H9 (cell line): ENCODE results near the gene PKD1. TPM values are rescaled to one million over a fixed set of nuclear protein-coding genes. Genes with fewer than 3 reads are reported as not detected.

ENCODE experiments used
- DNase-seq: peaks from one replicate; pipeline ENCODE4 v3.0.0-alpha.2; 2017
- H2AFZ ChIP-seq: one replicate; pipeline ENCODE4 v1.6.1; 2013; ENCODE audit warnings: mild to moderate bottlenecking, low read length, control low read depth, moderate library complexity
- H2AK5ac ChIP-seq: 2 replicates; pipeline ENCODE4 v1.6.1; 2013; ENCODE audit warnings: low read length, control low read depth, mixed read lengths; ENCODE audit not compliant: insufficient read length
- H2BK120ac ChIP-seq: one replicate; pipeline ENCODE4 v1.6.1; 2013; ENCODE audit warnings: low read depth, mild to moderate bottlenecking, low read length, control low read depth, inconsistent platforms; ENCODE audit not compliant: poor library complexity, severe bottlenecking
- H2BK12ac ChIP-seq: 2 replicates; pipeline ENCODE4 v1.6.1; 2013; ENCODE audit warnings: low read length, control low read depth, mixed read lengths, low read depth; ENCODE audit not compliant: insufficient read length
- H2BK15ac ChIP-seq: 2 replicates; pipeline ENCODE4 v1.6.1; 2013; ENCODE audit warnings: low read depth, low read length, control low read depth
- H2BK20ac ChIP-seq: one replicate; pipeline ENCODE4 v1.6.1; 2013; ENCODE audit warnings: low read depth, mild to moderate bottlenecking, low read length, control low read depth, inconsistent platforms; ENCODE audit not compliant: poor library complexity, severe bottlenecking
- H2BK5ac ChIP-seq: 2 replicates; pipeline ENCODE4 v1.6.1; 2013; ENCODE audit warnings: low read length, control low read depth, mixed read lengths; ENCODE audit not compliant: insufficient read length
- H3K14ac ChIP-seq: 2 replicates; pipeline ENCODE4 v1.6.1; 2013; ENCODE audit warnings: low read length, control low read depth; ENCODE audit not compliant: insufficient read depth
- H3K18ac ChIP-seq: 2 replicates; pipeline ENCODE4 v1.6.1; 2013; ENCODE audit warnings: low read depth, mild to moderate bottlenecking, mixed read lengths, low read length, control low read depth; ENCODE audit not compliant: insufficient read length
- H3K23ac ChIP-seq: 2 replicates; pipeline ENCODE4 v1.6.1; 2013; ENCODE audit warnings: low read length, control low read depth, mixed read lengths, low read depth; ENCODE audit not compliant: insufficient read length
- H3K23me2 ChIP-seq: 2 replicates; pipeline ENCODE4 v1.6.1; 2013; ENCODE audit warnings: low read depth, mild to moderate bottlenecking, mixed read lengths, low read length, control low read depth; ENCODE audit not compliant: insufficient read length, poor library complexity, severe bottlenecking
- H3K27ac ChIP-seq: 2 replicates; pipeline ENCODE4 v1.5.1; 2013; ENCODE audit warnings: low read length, control low read depth, mixed read lengths, low read depth; ENCODE audit not compliant: insufficient read length
- H3K27me3 ChIP-seq: 2 replicates; pipeline ENCODE4 v1.6.1; 2013; ENCODE audit warnings: low read length, control low read depth, inconsistent platforms; ENCODE audit not compliant: insufficient read depth
- H3K4ac ChIP-seq: 2 replicates; pipeline ENCODE4 v1.6.1; 2013; ENCODE audit warnings: low read depth, mild to moderate bottlenecking, control low read depth, inconsistent platforms, low read length, moderate library complexity
- H3K4me1 ChIP-seq: 2 replicates; pipeline ENCODE4 v1.6.1; 2013; ENCODE audit warnings: low read length, control low read depth, inconsistent platforms; ENCODE audit not compliant: insufficient read depth
- H3K4me2 ChIP-seq: 2 replicates; pipeline ENCODE4 v1.6.1; 2013; ENCODE audit warnings: low read length, control low read depth, mixed read lengths; ENCODE audit not compliant: insufficient read length, insufficient read depth
- H3K56ac ChIP-seq: 2 replicates; pipeline ENCODE4 v1.6.1; 2013; ENCODE audit warnings: low read depth, mild to moderate bottlenecking, mixed read lengths, low read length, control low read depth; ENCODE audit not compliant: insufficient read length
- H3K79me1 ChIP-seq: 2 replicates; pipeline ENCODE4 v1.6.1; 2013; ENCODE audit warnings: low read depth, mild to moderate bottlenecking, moderate library complexity, low read length, control low read depth, inconsistent platforms; ENCODE audit not compliant: insufficient read depth, poor library complexity, severe bottlenecking
- H3K79me2 ChIP-seq: 2 replicates; pipeline ENCODE4 v1.6.1; 2013; ENCODE audit warnings: low read length, control low read depth, inconsistent platforms; ENCODE audit not compliant: insufficient read depth
- H3K9ac ChIP-seq: 2 replicates; pipeline ENCODE4 v1.6.1; 2013; ENCODE audit warnings: low read length, control low read depth, mixed read lengths; ENCODE audit not compliant: insufficient read length; ENCODE audit errors: extremely low read depth
- H3K9me3 ChIP-seq: one replicate; pipeline ENCODE4 v1.6.1; 2013; ENCODE audit warnings: low read depth, low read length, inconsistent platforms; ENCODE audit not compliant: control insufficient read depth
- H3T11ph ChIP-seq: one replicate; pipeline ENCODE4 v1.6.1; 2013; ENCODE audit warnings: mild to moderate bottlenecking, low read length, control low read depth, inconsistent platforms
- H4K20me1 ChIP-seq: one replicate; pipeline ENCODE4 v1.6.1; 2013; ENCODE audit not compliant: control insufficient read depth, insufficient read length, insufficient read depth
- H4K5ac ChIP-seq: 2 replicates; pipeline ENCODE4 v1.6.1; 2013; ENCODE audit warnings: low read depth, mild to moderate bottlenecking, mixed read lengths, low read length, control low read depth; ENCODE audit not compliant: insufficient read length
- H4K8ac ChIP-seq: replicated peaks from 2 replicates; pipeline ENCODE4 v1.6.1; 2013; ENCODE audit warnings: low read length, control low read depth, mixed read lengths, low read depth; ENCODE audit not compliant: insufficient read length
- H4K91ac ChIP-seq: 2 replicates; pipeline ENCODE4 v1.6.1; 2013; ENCODE audit warnings: low read depth, mild to moderate bottlenecking, moderate library complexity, mixed read lengths, low read length, control low read depth; ENCODE audit not compliant: insufficient read length
- H3K27ac Mint-ChIP-seq, 3 experiments: 2 replicates in 2 of 3; 3 replicates in 1 of 3; pipeline ENCODE4 v1.8.0; 2020 to 2021; ENCODE audit warnings: mixed read lengths in 3 of 3, mild to moderate bottlenecking in 1 of 3, moderate library complexity in 1 of 3
- H3K27me3 Mint-ChIP-seq: 2 replicates; pipeline ENCODE4 v1.8.0; 2021; ENCODE audit warnings: low read depth, mild to moderate bottlenecking, moderate library complexity, mixed read lengths
- H3K36me3 Mint-ChIP-seq, 3 experiments: 2 replicates in 2 of 3; 3 replicates in 1 of 3; pipeline ENCODE4 v1.8.0; 2020 to 2021; ENCODE audit warnings: low read depth in 3 of 3, mixed read lengths in 3 of 3; ENCODE audit not compliant: insufficient read depth in 1 of 3
- H3K4me1 Mint-ChIP-seq, 2 experiments: 2 replicates each; pipeline ENCODE4 v1.8.0; 2020; ENCODE audit warnings: mixed read lengths in 2 of 2
- H3K4me3 Mint-ChIP-seq, 2 experiments: 2 replicates in 1 of 2; 3 replicates in 1 of 2; pipeline ENCODE4 v1.8.0; 2020 to 2021; ENCODE audit warnings: mild to moderate bottlenecking in 2 of 2, mixed read lengths in 2 of 2, moderate library complexity in 1 of 2
- H3K9me3 Mint-ChIP-seq, 2 experiments: 2 replicates in 1 of 2; 3 replicates in 1 of 2; pipeline ENCODE4 v1.8.0; 2020; ENCODE audit warnings: mild to moderate bottlenecking in 2 of 2, mixed read lengths in 2 of 2, moderate library complexity in 1 of 2
- WGBS: extraction: QIAGEN DNeasy Blood & Tissue Kit; methylation state at CpG from one replicate; pipeline ENCODE4 v1.1.7; 2013; ENCODE audit warnings: missing lambda C conversion rate, low lambda C conversion rate, mixed read lengths; ENCODE audit not compliant: insufficient read length; ENCODE audit errors: extremely low coverage; 5-methylcytosine and 5-hydroxymethylcytosine counted together
- total RNA-seq: library from RNA; stranded (reverse); gene quantifications from 2 replicates; pipeline ENCODE4 v1.2.1, GENCODE V29; 2021
- TF ChIP-seq, protein P1 (sequence below): fragments of 200-600 bp; sonication (generic); conservative IDR thresholded peaks from 3 replicates; pipeline ENCODE4 v1.8.0; 2021; ENCODE audit warnings: antibody characterized with exemption, mild to moderate bottlenecking

The PKD1 gene
- total RNA-seq, 1 experiment from 2014 or later, result 88.0 TPM

DNA sequence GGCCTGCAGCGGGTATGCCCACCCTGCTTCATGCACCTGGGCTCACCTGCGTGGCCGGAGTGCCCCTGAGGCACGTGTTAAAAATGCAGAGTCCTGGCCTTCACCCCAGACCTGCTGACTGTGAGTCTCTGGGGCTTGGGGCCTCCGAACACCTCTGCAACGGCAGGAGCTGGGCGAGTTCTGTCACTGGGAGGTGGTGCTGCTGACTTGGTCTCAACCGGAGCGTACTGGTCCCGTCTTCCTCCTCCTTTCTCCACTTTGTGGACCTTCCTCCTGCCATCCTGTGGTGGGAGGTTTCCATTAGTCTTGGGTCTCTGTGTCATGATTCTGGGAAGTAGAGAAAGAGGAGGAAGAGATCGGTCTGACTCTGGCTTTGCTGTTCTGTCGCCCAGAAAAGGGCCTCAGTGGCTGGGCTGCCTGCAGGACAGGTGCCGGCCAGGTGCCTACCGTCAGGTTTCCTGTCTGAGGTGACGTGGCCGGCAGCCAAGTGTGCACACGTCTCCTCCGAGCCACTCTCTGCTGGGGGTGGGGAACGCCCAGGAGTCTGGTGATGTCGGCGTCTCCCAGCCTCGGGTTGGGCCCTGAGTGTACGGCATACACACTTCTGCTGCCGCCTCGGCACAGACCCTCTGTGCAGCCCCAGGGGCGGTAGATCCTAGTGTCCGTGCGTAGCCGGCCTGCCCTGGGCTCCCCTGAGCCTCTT, 81.0 kb downstream of the PKD1 start:
- Histone ChIP-seq H4K5ac (no peak overlapping the region), H3K56ac (no peak overlapping the region), H3K27me3 (no peaks in the 10 kb centered on the region), H3K18ac (no peak overlapping the region), H3K79me1 (no peaks in the 10 kb centered on the region), H2BK12ac (no peak overlapping the region), H4K8ac (no peak overlapping the region), H4K20me1 (peaks cover 2% of the 10 kb centered on the region), H3K27ac (no peak overlapping the region), H3K9ac (no peak overlapping the region), H2BK120ac (no peak overlapping the region), H2BK15ac (no peak overlapping the region), H3K23ac (no peak overlapping the region), H3K79me2 (no peaks in the 10 kb centered on the region), H3K14ac (no peak overlapping the region), H3K4me1 (no peaks in the 10 kb centered on the region), H2BK20ac (no peak overlapping the region), H3K23me2 (no peaks in the 10 kb centered on the region), H4K91ac (no peak overlapping the region), H3T11ph (no peak overlapping the region), H3K9me3 (no peaks in the 10 kb centered on the region), H3K4me2 (no peak overlapping the region), H2AFZ (no peak overlapping the region), H3K4ac (no peak overlapping the region), H2BK5ac (no peak overlapping the region), H2AK5ac (no peak overlapping the region)
- Mint-ChIP-seq H3K4me3 (no peak overlapping the region), H3K27ac (no peak overlapping the region), H3K4me1 (no peaks in the 10 kb centered on the region), H3K36me3 (peaks cover 6 to 42% (median 40%) of the 10 kb centered on the region in 3 experiments; a peak in 6 of 7 replicates), H3K9me3 (no peaks in the 10 kb centered on the region), H3K27me3 (no peaks in the 10 kb centered on the region)
- TF ChIP-seq, protein P1, sequence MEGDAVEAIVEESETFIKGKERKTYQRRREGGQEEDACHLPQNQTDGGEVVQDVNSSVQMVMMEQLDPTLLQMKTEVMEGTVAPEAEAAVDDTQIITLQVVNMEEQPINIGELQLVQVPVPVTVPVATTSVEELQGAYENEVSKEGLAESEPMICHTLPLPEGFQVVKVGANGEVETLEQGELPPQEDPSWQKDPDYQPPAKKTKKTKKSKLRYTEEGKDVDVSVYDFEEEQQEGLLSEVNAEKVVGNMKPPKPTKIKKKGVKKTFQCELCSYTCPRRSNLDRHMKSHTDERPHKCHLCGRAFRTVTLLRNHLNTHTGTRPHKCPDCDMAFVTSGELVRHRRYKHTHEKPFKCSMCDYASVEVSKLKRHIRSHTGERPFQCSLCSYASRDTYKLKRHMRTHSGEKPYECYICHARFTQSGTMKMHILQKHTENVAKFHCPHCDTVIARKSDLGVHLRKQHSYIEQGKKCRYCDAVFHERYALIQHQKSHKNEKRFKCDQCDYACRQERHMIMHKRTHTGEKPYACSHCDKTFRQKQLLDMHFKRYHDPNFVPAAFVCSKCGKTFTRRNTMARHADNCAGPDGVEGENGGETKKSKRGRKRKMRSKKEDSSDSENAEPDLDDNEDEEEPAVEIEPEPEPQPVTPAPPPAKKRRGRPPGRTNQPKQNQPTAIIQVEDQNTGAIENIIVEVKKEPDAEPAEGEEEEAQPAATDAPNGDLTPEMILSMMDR, result no peak
- DNase-seq, result no peak
- no CpG with 5 or more reads among the region's 29 CpGs for WGBS
